ENCODE measurements around the gene PIKFYVE.

- no peak for TF ChIP-seq GATA1 (IDR thresholded peaks at IDR 0.05; ENCODE audit: low read depth, low read length)
- no peak for TF ChIP-seq POLR2A (IDR thresholded peaks at IDR 0.05; ENCODE audit: low read length)
These were observed 19.8 kb downstream of the PIKFYVE start for GRCh38 chr2:208285853-208286252.
